NCI-H1105 treated with DMSO at 0.1 percent for 48 hours (cell line): ENCODE results near the gene UBE2D1.

Experiments used
- DNase-seq: peaks from one replicate; lab custom pipeline; 2025; lab: John Stamatoyannopoulos, UW

The UBE2D1 gene

DNA sequence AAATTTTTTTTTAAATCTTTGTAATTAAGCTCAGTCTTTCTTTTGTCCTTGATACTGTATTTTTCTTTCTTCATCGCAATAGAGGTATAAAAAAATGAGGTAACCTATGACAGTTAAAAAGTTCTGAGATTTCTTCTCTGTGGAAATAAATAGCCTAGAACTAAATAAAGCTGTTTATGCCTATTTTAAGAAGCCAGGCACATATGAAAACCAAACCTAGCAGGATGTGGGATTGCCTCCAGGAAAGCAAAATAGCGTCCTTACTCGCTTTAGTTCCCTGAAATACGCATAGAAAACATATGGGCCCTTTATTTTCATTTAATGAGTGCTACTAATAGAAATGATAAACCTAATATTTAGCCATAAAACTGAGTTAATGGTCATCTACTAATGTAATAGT, 6.6 kb downstream of the UBE2D1 start:
- no peak for DNase-seq

DNA sequence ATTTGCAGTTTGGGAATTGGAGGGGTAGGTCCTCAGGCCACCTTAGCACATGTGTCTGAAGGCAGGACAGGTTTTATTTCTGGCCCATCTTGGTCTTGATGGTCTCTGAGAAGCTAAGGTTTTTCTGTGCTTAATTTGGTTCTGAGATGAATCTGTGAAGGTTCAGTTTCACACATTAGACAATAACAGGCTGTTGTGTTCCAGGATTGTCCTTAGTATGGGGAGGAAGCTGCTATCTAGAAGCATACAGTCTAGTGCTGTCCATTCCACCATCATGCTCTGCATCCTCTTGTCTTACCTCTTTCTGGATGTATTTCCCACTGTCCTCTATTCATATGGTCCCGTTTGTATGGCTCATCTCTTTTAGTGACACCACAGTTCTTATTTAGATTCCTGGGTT, 7.1 kb downstream of the UBE2D1 start:
- no peak for DNase-seq

DNA sequence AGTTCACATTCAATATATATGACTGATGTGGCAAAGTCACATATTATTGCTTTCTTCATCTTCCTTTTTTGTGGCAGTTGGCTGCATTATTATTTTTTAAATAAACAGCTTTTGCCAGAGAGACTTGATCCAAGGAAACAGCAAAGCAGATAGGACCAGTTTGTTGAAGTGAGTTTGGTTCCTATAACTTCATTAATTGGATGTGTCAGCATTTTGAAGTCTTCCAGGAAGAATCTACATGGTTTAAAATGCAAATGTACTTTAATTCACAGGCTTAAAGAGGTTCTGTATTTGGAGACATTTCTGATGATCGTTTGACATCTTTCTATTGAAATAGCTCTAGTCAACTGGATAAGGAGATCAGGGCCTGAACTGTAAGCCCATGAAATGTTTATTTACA, 13.2 kb downstream of the UBE2D1 start:
- no peak for DNase-seq

DNA sequence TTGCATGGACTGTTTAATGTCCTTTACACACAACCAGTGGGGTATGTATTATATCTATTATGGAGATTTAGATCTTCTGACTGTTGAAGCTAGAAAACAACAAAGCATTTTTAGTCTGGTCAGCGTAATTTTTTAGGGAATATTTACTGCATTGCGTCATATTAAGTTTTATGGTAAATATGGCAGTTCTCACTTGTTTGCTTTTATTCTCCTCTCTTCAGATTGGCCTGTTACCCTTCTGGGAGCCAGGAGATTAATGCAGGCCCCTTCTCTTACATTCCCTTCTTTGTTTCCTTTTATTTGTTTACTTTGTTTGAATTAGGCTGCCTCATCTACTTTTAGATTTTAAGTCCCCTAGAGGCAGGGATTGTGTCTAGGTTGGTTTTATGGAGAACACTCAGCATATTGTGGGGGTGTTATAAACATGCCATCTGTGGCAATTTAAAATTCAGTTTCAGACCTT, 13.8 kb downstream of the UBE2D1 start:
- DNase-seq: no peak

DNA sequence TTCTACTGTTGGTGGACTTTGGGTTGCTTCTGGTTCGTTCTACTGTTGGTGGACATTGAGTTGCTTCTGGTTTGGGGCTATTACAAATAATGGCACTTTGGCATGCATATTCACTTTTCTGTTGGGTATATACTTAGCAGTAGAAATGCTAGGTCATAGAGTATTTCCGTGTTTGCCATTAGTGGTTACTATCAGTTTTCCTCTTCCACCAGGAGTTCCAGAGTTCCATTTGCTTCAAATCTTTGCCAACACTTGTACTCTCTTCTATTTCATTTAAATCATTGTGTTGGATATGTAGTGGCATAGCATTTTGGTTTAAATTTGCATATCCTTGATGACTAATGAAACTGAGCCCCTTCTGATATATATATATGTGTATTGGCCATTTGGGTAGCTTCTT, 15.2 kb downstream of the UBE2D1 start:
- no peak for DNase-seq

DNA sequence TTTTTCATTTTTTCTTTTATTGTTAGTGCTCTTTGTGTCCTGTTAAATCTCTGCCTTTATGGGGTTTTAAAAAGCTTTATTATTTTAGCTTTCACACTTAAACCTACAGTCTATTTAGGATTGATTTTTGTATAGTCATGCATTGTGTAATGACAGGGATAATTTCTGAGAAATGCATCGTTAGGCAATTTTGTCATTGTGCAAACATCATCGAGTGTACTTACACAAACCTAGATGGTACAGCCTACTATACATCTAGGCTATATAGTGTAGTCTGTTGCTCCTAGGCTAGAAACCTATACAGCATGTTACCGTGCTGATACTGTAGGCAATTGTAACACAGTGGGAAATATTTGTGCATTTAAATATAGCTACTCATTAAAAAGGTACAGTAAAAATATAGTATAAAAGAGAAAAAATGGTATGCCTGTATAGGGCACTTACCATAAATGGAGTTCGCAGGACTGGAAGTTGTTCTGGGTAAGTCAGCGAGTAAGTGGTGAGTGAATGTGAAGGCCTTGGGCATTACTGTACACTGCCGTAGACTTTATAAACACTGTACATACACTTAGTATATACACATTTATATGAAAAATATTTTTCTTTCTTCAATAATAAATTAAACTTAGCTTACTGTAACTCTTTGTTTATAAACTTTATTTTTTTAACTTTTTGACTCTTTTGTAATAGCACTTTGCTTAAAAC, 16.0 kb downstream of the UBE2D1 start:
- no peak for DNase-seq

DNA sequence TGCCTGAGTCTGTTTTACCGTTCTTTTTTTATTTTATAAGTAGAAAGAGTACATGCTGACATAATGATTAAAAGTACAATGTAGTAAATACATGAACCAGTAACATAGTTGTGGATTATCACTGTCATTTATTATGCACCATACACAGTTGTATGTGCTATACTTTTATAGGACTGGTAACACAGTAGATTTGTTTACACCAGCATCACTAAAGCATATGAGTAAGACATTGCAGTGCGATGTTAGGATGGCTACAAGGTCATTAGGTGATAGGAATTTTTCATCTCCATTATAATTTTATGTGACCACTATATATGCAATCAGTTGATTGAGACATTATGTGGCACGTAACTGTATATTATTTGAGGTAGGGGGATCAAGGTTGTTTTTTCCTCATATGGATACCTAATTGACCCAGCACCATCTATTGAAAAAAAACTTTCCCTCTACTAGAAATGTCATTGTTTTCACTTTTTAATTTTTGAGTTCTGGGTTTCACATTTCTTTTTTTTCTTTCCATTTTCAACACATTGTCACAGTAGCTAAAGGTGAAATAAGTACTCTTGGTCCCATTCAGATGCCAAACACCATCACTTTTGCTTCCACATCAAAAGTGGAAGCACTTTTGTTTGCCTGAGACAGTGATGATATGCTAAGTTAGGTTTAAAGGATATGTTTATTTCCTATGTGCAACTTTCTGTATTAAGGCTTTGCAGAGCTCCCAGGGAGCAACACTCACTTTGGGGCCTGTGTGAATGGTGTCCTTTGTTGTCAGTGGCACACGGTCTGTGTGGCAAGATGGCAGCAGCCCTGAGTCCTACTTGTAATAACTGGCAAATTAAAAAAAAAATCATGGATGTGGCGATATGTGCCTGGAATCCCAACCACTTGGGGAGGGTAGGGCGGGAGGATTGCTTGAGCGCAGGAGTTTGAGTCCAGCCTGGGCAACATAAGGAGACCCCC, 17.1 kb downstream of the UBE2D1 start:
- no peak for DNase-seq

DNA sequence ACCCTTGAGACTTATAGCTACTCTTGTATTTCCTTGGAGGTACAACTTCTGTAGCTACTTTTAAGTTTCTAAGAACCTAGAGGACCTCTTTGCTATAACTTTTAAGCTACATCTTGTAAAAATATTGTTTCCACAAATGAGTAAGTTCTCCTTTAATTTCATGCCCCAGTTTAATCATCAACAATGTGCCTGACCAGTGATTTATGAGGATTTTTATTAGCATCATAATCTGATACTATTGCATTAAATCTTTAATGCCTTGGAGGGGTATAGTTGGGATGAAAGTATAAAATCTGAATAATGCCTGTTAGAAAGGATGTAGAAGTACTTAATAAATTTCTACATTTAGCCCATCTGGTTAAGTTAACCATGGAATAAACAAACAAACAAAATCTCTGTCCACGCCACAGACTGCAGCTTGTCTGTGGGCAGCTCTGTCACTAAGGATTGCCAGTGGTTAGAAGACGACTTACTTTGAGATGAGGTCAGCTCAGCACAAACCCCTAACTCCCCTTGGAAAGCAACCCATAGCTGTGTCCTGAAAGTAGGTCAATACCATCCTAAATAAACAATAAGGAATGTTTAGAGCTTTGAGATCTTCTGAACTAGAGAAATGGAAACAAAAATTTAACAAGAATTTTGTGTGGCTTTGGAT, 18.3 kb downstream of the UBE2D1 start:
- DNase-seq: no peak

DNA sequence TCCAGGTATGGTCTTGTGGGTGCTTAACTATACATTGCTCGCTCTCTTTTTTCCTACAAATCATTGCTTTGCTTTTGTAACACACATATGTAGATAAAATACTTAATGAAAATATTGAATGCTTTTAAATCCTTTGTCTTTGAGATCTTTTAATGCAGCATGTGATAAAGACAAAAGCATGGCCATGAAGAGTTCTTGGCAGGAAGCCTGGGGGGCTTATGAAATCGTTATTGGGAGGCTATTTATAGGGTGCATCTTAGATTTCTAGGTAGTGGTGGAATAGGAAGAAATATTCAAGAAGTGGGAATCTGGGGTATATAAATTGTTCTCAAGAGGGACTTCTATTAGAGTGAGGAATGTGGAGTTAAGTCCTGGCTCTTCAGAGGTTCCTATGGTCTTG, 21.9 kb downstream of the UBE2D1 start:
- DNase-seq: no peak

DNA sequence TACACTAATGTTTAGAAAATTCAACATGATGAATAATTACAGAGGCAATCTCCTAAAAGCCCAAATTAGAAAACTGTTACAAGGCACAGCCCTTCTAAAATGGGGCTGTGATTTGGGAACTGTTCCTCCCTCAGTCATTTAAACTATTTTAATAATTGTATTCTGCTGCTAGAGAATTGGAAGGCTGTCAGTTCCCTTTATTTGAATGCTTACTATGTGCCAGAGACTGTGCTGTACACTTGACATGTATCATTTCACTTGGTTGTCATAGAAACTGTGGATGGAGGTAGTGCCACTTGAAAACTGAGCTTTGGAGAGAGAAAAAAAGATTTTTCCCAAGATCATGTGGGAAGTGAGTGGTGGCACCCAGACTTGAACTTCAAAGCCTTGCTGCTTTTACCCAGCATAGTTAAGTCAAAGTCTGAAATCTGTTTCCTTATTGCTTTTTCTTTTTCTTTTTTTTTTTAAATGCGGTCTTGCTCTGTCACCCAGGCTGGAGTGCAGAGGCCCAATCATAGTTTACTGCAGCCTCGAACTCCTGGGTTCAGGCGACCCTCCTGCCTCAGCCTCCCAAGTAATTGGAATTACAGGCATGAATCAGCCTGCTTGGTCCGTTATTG, 23.6 kb downstream of the UBE2D1 start:
- DNase-seq: no peak

DNA sequence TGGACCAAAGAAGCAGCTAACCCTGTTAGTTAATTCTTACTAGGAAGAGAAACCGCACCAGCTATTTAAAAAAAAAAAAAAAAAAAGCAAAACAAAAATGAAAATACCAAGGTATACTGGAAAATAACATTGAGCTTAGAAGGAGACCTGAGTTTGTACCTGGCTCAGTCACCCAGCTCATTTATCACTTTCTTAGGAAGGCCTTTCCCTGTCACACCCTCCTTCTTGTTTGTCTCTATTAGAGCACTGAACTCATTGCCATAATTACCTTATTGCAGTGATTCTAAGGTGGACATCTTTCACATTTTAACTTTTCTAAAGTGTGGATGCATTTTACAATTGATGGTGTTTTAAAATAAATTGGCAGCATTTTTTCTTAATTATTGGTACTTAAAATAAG, 24.1 kb downstream of the UBE2D1 start:
- DNase-seq: no peak

DNA sequence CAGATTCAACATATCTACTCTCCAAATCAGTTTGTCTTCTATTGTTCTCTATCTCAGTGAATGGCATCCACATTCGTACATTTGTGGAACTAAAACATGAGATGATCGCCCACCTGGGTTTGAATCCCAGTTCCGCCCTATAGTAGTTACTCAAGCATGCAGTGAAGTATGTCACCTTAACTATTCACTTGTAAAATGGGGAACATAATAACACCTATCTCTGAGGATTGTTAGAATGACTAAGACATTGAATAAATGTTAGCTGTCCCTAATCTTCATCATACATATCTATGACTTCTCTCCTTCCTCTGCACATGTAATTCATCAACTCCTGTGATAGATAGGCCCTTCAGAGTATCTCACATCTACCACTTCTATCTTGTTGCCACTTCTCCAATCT, 24.7 kb downstream of the UBE2D1 start:
- DNase-seq: no peak

DNA sequence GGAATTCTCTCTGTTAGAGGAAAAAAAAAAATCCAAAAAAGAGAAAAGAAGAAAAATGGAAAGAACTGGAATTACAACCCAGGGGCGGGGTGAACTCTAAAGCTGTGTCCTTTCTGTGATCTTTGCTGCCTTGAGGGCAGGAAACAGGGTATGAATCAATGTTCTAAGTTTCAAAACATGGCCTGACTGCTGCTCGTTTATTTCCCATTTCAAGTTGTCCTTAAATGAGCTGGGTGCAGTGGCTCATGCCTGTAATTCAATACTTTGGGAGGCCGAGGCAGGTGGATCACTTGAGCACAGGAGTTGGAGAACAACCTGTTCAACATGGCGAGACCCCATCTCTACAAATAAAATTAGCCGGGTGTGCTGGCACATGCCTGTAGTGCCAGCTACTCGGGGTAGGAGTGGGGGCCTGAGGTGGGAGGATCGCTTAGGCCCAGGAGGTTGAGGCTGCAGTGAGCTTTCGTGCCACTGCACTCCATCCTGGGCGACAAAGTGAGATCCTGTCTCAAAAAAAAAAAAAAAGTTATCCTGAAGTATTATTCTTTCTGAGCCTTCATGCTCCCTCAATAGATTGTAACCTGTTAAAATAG, 25.7 kb downstream of the UBE2D1 start:
- DNase-seq: no peak

DNA sequence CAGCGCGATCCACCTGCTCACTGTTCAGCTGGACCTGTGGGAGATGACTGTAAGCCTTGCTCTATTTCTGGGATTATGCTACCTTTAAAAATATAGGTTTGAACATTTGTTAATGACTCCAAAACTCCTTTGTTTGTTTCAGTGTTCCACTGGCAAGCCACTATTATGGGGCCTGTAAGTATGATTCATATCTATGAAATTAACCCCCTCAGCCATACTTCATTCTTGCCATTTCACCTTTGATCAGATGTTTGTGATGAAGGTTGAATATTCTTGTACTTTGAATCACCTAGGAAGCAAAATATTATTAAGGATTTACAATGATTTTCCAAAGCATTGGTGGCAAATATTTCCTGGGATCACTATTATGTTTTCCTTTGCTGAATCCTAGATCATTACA, 26.5 kb downstream of the UBE2D1 start:
- no peak for DNase-seq

DNA sequence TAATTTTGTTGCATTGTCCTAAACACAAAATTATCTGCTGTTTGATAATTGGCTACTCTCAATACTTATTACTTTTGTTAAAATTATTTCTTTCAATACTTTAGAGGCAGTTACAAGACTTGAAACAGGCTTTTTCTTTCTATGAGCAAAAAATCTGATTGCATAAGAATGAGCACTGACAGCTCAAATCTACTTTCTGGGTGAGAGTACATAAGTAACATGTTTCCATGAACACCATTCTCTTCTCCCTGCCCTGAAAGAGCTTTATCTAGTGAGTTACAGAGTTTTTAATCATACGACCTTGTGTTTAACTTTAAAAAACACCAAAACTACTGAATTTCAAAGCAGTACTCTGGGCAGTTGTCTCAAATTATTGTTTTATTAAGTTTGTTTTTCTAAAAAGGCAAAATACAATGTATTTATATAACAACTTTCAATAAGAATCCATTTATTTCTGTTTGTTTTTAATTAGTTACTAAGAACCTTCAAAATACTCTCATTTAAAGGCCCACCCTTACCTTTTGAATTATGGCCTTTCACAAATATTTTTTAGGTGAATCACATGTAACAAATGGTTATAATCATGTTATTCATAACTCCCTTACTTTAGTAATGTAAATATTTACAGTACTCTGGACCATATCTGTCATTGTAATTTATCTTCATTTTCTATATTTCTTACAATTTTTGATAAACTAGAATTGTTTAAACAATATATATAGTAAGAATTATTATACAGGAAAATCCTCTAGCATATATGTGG, 27.4 kb downstream of the UBE2D1 start:
- DNase-seq: no peak

DNA sequence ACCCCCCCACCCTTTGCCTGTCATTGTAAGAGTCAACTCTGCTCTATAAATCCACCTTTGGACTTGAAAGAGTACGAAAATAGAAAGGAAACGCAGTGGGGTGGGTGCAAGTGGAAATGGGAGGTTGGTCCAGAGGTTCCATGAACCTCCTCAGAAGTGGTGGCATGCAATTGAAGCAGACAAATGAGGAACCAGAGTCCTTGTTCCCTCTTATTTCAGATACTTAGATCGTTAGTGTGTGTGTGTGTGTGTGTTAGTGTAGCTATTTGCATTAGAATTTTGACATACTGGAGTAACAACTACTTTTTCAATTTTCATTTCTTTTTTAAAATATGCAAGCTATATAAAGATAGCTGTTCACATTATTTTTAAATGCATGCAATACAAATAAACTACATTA, 32.3 kb downstream of the UBE2D1 start:
- no peak for DNase-seq

DNA sequence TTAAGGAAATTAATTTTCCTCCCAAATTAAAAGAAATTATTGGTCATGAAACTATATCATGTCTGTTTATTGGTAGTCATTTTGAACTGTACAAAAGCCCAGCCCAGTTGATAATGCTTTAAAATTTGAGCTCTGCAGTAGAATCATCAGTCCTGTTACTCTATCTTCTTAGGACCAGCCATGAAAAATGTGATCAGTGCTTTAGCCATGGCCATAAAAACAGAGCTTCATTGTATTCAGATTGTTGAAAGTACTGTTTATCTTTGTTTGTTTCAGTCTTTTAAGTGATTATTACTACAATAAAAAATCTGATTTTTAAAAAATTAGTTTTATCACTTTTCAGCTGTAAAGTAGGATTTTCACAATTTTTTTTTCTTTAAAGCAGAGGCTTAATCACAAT, 36.7 kb downstream of the UBE2D1 start:
- no peak for DNase-seq

DNA sequence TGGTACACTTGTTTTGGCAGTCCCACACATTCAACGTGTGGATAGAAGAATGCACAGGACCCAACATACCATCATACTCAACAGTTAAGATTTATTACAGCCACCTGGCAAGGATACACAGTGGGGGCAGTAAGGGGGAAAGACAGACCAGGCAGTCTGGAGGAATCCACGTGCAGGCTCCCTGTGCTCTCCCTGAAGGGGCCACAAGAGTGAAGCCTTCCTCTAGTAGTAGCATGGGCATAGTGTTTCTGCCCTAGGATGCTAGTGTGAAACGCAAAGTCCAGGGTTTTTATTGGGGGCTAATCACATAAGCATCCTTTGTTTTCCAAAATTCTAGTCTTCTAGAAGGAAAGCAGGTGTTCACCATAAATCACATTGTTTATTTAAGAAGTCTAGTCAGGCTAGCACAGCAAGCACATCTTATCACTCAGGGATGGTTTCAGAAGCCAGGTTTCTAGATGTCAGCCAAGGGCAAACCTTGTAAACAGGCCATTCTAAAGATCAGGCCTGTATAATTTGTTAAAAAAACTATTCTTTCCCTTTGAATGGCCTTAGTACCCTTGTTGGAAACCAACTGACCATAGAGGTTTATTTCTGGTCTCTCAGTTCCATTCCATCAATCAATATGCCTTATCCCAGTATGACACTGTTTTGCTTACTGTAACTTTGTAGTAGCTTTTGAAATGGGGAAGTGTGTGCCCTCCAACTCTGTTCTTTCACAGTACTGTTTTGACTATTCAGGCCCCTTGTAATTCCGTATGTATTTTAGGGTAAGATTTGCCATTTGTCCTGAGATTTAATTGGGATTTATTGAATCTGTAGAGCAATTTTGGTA, 38.0 kb downstream of the UBE2D1 start:
- no peak for DNase-seq

DNA sequence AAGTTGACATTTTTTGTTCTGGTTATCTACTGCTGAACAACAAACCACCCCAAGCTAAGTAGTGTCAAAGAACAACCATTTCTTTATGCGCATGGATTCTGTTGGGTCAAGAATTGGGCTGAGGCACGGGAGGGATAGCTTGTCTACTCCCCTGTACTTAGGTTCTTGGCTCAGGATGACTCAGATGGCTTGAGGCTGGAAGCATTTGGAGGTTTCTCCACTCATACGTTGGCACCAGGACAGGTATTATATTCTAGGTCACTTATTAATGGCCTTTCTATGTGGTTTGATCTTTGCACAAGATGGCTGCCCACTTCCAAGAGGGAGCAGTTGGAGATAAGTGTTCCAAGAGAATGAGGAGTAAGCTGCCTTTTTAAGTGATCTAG, 38.6 kb downstream of the UBE2D1 start:
- DNase-seq: no peak

DNA sequence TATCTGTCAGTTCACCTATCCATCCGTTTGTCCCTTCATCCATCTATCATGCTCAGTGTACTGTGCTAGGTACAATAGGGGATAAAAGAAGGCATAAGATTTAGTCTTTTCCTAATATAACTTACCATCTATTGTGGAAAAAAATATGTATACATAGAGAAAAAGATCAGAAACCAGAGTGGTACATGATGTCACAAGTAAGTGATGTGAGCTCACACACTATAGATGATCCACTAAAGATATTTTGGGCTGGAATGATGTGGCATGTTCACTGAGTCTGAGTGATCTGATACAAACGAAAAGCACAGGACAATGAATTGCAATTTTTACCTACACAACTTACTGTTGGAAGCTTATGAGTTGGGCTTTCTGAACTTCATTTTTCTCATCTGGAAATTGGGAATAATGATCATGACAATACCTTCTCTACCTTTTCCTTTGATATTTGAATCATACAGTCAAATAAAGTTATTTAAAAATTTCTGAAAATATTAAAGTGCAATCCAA, 47.7 kb downstream of the UBE2D1 start:
- DNase-seq: no peak
